Measurements from ENCODE around the gene C4BPA. TPM values are rescaled to one million over a fixed set of nuclear protein-coding genes. Genes with fewer than 3 reads are reported as not detected.

C4BPA gene
- total RNA-seq, 1 donor from 2014 or later: not detected

GRCh38 chr1:207191776-207192175, 87.7 kb downstream of the C4BPA start:
- DNase-seq: no peak

GRCh38 chr1:207194197-207194596, 90.2 kb downstream of the C4BPA start:
- DNase-seq: no peak

Small RNAs within 50 kb of the gene (small RNA-seq; reads per million reads assigned to genes)
- gene AL445493.1: not detected

Other genes starting within 250 kb of the C4BPA start
- gene IL20, start 238.6 kb upstream of the C4BPA start, total RNA-seq: 0.47 TPM
- not detected for gene IL24, start 206.8 kb upstream of the C4BPA start, total RNA-seq
- gene FCMR, start 182.3 kb upstream of the C4BPA start, total RNA-seq: 0.47 TPM
- not detected for gene PIGR, start 157.8 kb upstream of the C4BPA start, total RNA-seq
- gene FCAMR, start 133.8 kb upstream of the C4BPA start, total RNA-seq: not detected
- gene C1orf116, start 71.5 kb upstream of the C4BPA start, total RNA-seq: not detected
- 24.5 TPM for gene YOD1, start 53.0 kb upstream of the C4BPA start, total RNA-seq
- 13.6 TPM for gene PFKFB2, start 51.0 kb upstream of the C4BPA start, total RNA-seq
- not detected for gene C4BPB, start 15.4 kb upstream of the C4BPA start, total RNA-seq
- gene CD55, start 217.4 kb downstream of the C4BPA start, total RNA-seq: 5.1 TPM

All from occipital lobe (tissue), 3 donors.